DLD1 (cell line): ENCODE data around the gene TUBB6.

Source experiments
- in situ Hi-C: cut with HindIII; loops from 2 replicates; pipeline ENCODE4 v1.10.0; 2017; ENCODE audit warnings: low sequenced_read_pairs

The TUBB6 gene

DNA sequence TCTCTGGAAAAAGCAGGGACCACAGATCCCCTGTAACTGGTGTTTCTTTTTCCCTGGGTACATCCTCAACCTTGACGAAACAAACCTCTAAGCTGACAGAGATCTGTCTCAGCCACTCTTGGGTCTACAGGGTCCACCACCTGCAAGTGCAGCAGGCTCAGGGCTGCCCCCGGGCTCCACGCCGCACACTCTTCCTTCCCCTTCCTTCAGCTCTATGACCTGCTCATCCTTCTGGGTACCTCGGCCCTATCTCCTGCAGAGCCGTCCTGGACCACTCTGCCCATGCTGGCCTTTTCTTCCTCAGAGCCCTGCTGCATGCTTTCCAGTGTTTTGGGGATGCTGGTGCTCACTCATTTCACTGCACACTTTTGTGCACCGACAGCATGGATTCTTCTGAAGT lies 27.5 kb downstream of the TUBB6 start:
- in situ Hi-C loops: no loop called here

DNA sequence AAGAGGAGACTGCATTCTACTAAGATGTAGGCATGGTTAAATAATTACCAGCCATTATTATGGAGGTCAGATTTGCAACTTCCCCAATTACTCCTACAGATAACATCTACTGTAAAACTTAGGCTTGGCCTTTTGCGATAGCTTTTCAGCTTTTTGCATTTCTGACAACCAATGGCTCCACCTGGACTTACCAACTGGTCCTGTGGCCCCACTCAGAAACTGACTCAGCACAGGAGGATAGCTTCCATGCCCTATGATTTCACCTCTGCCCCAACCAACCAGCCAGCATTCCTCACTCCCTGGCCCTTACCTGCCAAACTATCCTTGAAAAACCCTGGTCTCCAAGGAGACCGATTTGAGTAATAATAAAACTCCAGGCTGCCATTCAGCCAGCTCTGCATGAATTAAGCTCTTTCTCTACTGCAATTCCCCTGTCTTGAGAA lies 28.2 kb downstream of the TUBB6 start:
- in situ Hi-C loops: no loop called here

DNA sequence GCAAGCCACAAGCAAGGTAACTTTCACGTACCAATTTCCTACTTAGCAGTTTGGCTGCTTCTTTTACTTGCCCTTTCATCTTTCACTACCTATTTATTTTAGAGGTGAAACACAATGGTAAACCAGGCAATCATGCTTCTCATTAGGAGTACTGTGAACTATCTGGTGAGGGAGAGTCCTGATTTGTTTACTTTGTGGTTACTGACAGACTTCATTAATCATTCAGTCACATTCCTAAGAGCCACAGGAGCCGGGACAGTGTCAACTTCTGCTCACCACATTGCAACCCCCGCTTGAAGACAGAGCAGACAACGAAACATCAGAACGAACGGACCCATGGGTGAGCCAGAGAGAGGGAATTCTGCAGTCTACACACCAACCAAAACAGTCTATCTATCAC lies 28.8 kb downstream of the TUBB6 start:
- in situ Hi-C loops: no loop called here

DNA sequence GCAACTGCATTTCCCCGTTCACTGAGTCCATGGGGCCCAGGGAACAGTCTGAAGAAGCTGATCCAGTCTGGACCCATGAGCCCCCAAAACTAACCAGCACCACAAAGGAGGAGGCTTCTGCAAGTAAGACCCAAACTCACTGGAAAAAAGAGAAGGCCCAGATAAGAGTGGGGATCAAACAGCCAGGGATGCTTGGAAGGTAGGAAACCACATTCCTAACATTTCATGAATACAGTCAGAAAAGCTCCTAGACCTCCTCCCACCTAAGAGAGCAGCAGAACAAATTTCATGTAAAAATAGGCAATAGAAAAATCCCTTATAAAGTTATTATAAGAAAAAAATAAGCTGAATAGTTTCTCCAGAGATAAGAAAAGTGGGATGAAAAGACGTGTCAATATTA lies 30.3 kb downstream of the TUBB6 start:
- in situ Hi-C loops: no loop called here

DNA sequence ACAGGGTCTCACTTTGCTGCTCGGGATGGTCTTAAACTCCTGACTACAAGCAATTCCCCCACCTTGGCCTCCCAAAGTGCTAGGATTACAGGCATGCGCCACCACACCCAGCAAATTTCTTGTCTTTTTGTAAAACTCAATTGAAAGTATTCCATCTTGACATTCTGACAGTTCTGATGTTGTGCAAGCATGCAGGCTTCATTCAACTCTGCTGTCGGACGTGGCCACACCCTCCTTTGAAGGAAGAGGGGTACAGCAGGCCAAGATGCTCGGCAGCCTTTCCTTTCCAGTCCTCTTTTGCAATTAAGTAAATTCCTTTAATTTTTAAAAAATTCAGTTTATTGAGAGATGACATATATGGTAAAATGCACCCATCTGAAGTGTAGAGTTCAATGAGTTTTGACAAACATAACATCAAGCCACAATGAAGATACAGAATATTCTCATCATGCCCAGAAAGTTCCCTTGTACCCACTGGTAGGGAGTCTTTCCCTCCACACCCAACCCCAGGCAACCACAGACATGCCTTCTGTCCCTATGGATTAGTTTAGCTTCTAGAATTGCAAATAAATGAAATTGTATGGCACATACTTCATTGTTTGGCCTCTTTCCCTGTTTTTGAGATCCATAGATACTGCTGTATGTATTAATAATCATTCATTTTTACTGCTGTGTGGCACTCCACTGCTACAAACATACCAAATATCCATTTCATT lies 33.1 kb downstream of the TUBB6 start:
- in situ Hi-C loops: no loop called here

DNA sequence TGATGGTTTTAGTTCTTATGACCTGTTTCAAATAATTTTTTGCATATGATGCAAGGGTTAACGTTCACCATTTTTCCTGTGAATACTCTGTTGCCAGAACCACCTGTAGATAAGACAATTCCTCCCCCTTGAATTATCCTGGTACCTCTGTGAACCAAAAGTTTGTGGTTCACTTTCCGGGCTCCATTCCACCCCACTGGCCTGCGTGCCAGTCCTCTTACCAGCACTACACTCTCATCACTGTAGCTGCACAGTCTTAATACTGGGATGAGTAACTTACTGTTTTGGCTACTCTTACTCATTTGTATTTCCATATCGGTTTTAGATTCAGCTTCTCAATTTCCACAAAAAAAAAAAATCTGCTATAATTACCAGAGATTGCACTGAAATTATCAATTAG lies 34.6 kb downstream of the TUBB6 start:
- in situ Hi-C loops: no loop called here

DNA sequence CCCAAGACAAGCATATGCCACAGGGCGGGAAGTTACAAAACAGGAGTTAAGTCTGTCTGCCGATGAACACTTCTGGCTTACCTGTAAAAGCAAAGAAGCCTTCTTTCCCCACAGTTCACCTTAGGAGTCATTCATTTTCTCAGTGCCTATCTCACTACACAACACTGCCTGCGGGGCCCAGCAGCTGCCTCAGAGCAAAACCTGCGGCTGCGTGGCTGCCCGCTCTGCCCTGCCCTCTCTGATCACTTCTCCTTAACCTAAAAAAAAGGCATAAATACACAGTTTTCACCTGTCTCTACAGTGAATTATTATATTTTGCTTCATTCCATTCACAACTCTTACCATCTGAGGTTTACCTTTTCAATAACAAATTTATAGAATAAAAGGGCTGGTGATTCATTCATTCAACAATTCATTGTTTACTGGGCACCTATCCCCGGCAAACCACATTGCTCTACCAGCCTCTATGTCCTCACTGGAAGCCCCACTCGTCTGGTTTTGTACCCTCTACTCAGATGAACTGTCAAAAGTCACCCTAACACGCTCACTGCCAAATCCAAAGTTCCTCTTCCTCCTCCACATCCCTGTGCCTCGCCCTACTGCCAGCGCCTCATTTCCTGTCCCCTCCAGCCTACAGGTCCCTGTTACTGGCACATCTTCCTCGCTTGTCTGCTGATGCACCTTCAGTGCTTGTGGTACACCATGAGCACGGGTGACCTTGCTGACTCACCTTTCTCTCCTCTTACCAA lies 37.6 kb downstream of the TUBB6 start:
- in situ Hi-C loops: no loop called here

DNA sequence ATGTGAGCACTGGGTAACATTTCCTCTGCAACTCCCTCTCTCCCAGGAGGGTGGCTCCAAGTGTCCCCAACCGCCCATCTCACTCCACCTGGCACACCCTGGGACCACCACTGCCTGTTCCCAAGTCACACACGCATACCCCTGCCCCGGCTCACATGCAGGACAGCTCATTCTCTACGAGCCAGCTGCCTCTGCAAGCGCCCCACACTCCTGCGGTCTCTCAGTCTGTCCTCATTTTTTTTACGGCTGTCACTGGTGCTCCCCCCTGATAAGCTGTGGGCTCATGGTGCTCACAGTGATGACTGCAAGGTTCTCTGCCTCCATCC lies 38.2 kb downstream of the TUBB6 start:
- in situ Hi-C loops: no loop called here

DNA sequence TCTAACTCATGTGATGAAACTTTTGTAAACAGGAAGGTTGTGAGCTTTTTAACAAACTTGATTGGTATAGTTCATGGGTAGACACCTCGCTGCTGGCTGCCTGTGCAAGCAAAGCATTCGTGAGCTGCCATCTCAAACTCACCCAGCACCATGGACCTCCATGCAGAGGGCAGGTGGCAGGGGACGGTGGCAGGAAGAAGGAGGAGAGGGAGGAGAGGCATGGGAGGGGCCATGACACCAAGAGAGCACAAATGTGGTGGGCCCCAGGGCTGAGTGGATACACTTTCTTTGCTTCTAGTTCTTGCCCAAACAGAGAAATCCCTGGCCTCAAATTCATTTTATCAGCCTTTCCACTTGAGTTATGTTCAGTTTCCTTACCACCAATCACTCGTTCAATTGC lies 39.9 kb downstream of the TUBB6 start:
- in situ Hi-C loops: no loop called here

DNA sequence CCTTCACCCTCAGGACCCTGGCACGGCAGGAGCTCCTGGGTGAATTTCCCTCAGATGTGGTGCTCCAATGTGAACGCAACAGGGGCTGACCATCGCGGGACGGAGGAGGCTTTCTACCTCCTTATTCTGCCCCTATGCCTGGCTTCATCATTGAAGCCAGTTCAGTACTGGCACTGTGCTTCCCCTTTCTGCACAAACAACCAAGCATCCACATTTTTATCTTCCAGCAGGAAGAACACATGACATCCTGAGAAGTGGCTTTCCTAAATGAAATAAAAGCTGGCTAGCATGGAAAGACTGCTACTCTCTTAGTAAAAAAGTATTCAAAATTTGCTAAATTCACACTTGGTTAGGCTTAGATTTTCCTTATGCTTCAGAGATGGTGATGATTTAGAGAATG lies 44.1 kb downstream of the TUBB6 start:
- in situ Hi-C loops: no loop called here

DNA sequence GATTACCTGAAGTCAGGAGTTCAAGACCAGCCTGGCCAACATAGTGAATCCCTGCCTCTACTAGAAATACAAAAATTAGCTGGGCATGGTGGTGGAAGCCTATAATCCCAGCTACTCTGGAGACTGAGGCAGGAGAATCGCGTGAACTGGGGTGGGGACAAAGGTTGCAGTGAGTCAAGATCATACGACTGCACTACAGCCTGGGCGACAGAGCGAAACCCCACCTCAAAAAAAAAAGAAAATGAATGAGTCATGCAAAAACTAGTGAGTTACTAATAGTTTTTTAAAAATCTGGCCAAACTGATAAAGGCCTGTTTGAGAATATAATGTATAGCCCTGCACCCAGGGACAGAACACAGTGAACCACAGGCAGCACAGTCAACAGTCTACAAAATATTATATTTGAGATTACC lies 51.5 kb downstream of the TUBB6 start:
- in situ Hi-C loops: no loop called here

DNA sequence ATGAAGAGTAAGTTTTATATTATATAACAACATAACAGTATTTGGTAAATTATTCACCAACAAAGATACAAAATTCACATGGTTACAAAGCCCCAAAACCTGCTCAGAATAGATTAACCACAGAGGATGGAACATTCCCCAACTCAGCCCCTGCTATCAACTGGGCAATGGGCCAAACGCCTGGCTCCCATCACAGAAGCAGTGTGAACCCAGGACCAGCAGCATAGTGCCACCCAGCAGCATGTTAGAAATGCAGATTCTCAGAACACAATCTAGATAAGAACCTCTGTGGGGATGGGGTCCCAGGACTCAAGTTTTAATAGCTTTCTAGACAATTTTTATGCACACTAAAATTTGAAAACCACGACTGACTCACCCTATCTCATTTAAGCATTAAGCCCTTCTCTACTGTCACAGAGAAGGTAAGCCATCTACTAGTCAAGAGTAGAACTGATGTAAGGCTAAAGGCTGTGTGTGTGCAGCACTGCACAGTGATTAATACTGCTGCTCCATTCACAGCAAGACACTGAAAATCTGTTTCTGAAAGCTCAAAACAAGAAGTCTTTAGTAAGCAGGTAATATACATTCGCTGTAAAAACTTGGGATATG lies 53.8 kb downstream of the TUBB6 start:
- in situ Hi-C loops: no loop called here

DNA sequence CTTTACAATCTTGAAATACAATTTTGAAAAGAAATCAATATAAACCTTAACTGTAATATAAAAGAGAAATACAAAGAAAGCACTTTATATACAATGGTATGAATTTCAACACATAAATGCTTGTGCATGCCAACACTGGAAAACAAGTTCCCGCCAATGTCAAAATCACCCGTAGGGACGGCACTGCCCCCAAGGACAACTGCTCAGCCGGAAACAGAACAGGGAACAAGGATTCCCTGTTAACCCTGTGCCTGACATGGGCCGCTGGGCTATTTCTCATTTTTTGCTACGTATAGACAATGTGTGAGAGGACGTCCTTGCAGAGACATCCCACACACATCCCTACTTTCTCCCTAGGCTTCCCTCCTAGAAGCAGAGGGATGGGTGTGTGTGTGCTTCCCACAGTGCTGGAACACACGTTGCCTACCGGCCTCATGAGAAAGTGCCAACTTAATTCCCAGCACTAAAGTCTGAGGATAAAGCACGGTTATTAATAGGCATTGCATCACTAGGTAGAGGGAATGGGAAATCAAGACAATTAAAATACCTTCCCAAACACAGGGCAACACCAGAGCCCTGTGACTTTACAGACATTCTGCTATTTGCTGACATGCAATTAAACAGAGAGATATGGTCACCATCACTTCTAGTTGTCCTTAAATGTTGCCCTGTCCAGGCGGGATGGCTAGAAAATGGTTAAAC lies 54.6 kb downstream of the TUBB6 start:
- in situ Hi-C loops: no loop called here

DNA sequence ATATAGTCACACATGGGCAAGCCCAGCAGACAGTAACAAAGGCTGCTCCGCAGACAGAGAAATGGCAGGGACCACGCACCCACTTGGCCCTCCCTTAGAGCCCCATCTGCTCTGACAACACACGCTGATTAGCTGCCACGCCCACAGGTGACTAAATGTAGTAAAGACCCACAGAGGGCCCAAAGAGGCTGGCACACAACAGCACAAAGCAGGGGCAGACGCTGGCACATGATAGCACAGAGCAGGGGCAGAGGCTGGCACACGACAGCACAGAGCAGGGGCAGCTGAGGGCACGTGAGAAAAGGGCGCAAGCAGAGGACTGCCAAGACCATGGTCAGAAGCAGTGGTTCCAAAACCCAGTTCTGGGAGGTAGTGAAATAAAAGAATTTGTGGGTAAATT lies 58.3 kb downstream of the TUBB6 start:
- in situ Hi-C loops: no loop called here

DNA sequence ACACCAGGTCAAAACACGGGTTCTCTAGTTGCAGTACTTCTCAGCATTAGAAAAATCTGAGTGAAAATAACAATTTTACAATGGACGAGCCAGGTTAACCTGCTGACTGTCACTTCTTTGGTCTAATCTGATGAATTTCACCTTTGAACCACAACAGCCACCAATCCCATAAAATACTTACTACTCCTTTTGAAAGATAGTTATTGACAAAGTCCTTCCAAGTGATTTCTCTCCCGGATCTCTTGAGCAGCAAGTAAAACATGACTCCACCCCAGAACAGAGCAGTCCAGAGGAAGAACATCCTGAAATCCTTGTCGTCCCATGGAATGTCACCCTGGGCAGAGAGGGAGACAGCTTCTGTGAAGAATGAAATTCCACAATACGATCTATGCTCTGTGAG lies 58.7 kb downstream of the TUBB6 start:
- in situ Hi-C loops: no loop called here

DNA sequence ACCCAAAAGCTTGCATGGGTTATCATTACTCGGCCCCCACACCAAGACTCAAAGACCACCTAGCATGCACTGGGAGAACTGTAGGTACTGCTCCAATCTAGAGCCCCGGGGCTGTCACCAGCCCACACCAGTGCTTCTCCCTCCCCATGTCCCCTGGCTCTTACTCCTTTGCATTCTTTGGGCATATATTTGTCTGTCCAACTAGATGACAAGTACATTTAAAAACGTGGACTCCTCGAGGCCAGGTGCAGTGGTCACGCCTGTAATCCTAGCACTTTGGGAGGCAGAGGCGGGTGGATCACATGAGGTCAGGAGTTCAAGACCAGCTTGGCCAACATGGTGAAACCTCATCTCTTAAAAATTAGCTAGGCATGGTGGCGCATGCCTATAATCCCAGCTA lies 61.2 kb downstream of the TUBB6 start:
- in situ Hi-C loops: no loop called here

DNA sequence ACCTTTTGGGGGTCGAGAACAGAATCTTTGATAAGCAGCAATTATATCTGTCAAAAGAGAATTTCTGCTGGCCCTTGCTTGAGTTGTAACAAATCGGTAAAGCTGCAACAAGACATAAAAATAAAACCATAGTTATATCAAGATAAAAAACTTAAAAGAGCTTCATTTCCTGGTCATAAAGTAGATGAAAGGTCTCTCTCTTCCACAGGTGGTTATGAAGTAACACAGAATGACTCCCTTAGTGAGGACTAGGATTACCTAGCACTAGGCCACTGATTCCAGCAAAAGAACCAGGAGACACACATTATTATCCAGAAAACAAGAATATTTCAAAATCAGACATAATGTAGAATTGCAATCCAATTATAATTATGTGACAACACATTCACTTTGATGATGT lies 63.5 kb downstream of the TUBB6 start:
- in situ Hi-C loops: no loop called here

DNA sequence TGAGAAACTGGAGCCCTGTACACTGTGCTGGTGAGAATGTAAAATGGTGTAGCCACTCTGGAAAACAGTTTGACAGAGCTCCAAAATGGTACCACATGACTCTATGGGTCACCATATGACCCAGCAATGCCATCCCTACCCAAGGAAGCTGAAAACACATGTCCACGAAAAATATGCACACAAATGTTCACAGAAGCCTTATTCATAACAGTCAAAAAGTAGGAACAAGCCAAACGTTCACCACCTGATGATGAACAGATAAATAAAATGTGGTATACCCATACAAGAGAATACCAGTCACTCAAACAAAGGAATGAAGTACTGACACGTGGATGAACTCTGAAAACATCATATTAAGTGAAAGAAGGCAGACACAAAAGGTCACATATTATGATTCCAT lies 64.4 kb downstream of the TUBB6 start:
- in situ Hi-C loops: no loop called here

DNA sequence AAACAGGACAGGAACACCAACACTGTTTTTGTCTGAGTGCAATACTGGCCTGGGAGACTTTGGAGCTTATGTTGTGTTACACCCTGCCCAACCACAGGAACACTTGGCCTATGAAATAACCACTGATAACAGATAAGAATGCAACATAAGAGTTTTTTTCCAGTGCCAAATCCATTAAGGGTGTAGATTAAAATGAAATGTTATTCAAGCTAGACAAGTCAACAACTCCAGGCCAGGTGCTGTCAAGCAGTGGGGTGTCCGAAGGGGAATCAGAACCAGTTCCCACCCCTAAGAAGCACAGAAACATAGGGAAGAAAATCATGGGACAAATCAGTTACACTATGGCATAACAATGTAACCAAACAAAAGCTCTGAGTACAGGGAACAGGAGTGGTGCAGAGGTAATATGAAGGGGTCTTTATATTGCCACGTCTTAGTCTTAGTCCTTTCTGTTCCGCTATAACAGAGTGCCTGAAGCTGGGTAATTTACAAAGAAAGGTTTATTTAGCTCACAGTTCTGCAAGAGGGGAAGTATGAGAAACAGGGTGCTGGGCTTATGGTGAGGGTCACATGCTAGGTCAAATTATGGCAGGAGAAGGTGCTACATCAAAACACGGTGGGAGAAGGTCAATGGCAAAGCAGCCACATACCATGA lies 65.2 kb downstream of the TUBB6 start:
- in situ Hi-C loops: no loop called here

DNA sequence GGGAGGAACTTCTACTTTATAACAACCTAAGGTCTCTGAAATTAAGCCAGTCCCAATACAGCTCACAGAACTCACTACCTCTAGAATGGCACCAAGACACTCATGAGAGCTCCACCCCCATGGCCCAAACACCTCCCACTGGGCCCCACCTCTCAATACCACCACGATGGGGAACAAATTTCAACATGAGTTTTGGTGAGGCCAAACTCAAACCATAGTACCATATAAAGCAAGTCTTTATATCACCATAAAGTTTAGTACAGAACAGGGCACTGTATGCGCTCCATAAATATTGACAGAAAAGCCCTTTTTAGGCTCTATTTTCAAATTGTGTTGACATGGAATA lies 65.7 kb downstream of the TUBB6 start:
- in situ Hi-C loops: no loop called here

DNA sequence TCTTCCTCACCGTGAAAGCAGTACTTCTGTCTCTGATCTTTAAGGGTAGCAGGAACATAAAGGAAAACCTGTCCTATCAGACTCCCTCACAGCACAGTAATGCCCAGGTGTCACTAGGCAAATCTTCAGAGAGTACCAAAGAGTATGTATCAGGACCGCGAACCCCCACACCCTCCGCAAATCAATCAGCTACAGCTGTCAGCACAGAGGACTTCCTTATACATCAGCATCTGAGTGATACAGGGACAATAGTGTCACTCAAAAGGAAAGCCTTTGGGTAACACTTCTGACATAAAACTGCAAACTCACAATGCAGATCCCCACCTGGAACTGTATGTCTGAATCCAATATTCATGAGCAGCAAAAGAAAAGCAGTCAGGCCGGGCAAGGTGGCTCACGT lies 66.4 kb downstream of the TUBB6 start:
- in situ Hi-C loops: no loop called here
